Measurements from ENCODE around the gene FHIT.
"Not testable (repeated sequence)": the region's sequence is repeated elsewhere in the genome, so short reads cannot be mapped to it uniquely, and the experiment has no call there.

FHIT gene

GRCh38 chr3:61058836-61059235, 192.4 kb downstream of the FHIT start:
- no peaks in the 10 kb centered on the region for H3K27me3 Mint-ChIP-seq

DNA sequence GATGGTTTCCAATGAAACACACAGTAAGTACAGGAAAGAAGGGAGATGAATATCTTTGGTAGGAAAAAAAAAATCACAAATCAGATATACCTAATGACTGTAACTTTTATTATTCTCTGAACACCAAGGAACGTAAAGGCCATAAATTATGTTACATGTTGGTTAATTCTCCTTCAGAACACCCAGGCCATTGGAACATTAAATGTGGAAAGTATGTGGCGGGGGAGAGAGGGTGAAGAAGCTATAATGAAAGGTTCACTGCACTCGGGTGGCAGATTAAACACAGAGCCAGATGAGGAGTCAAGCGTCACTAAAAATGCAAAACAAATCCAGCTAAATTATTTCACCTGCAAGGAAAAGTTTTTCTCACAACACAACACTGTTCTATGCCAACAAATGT, 193.8 kb downstream of the FHIT start:
- Mint-ChIP-seq H3K4me3 (no peak overlapping the region), H3K27me3 (no peaks in the 10 kb centered on the region), H3K9me3 (no peaks in the 10 kb centered on the region), H3K36me3 (ENCODE audit: low read depth) (no peaks in the 10 kb centered on the region), H3K4me1 (ENCODE audit: low read depth) (no peaks in the 10 kb centered on the region), H3K27ac (no peak overlapping the region)
- DNase-seq: no peak

More at GRCh38 chr3:61058836-61059235, 192.4 kb downstream of the FHIT start:
- DNase-seq: no peak
- Mint-ChIP-seq H3K4me1 (ENCODE audit: low read depth) (no peaks in the 10 kb centered on the region), H3K4me3 (no peak overlapping the region), H3K9me3 (no peaks in the 10 kb centered on the region), H3K27ac (no peak overlapping the region), H3K36me3 (ENCODE audit: low read depth) (no peaks in the 10 kb centered on the region)

DNA sequence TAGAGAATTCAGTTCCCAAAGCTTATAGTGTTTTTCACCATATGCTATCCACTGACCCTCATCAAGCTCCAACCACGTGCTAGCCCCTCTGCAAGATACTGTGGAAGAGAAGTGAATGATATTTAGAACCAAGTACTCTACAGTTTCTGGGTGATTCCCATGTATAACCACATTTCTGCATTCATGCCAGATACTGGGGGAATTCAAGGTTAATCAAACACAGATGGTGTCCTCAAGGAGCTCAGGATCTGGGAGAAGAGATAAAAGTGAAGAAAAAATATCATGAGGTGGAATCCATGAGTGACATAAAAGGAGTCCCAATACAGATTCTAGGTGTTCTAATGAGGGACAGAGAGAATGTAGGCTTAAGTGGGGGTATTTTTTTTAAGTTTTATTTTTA, 195.8 kb downstream of the FHIT start:
- Mint-ChIP-seq H3K27me3 (no peaks in the 10 kb centered on the region), H3K4me3 (no peak overlapping the region)

DNA sequence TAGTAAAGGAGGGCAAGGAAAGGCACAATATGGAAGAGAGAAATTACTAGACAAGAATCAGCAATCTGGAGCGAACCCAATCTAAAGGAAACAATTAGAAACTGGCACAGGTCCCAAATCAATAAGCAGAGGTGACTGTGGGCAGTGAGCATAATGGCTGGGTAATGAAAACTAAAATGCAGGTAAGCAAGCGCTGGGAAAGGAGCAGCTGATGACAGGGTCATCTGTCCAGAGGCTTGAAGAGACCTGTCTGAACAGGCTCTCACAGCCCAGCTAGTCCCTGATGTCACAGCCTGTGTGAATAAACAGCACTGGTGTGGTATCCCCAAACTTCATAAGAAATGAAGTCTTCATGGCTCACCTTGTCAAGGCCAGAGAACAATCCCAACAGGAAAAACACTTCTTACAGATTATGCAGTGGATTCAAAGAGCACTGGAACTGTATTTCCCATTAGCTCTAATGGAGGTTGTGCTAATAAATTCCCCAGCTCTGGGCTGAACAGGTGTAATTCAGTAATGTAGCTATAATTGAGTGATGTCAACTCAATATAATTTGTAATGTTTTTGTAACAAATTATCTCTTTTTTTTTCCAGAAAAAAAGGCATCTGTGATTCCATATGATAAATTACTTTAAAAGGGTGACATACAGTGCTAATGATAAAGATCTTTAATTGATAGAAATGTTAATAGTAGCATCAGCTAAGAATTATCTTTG, 197.3 kb downstream of the FHIT start:
- Mint-ChIP-seq H3K9me3 (peaks cover 4% of the 10 kb centered on the region), H3K27me3 (no peaks in the 10 kb centered on the region), H3K27ac (no peak overlapping the region), H3K4me1 (ENCODE audit: low read depth) (no peaks in the 10 kb centered on the region), H3K4me3 (no peak overlapping the region), H3K36me3 (ENCODE audit: low read depth) (no peaks in the 10 kb centered on the region)
- no peak for DNase-seq

More for the DNA sequence above, 195.8 kb downstream of the FHIT start:
- H3K4me1 Mint-ChIP-seq (ENCODE audit: low read depth): no peaks in the 10 kb centered on the region
- H3K36me3 Mint-ChIP-seq (ENCODE audit: low read depth): no peaks in the 10 kb centered on the region
- H3K27ac Mint-ChIP-seq: no peak overlapping the region
- peaks cover 1% of the 10 kb centered on the region for H3K9me3 Mint-ChIP-seq
- no peak for DNase-seq

DNA sequence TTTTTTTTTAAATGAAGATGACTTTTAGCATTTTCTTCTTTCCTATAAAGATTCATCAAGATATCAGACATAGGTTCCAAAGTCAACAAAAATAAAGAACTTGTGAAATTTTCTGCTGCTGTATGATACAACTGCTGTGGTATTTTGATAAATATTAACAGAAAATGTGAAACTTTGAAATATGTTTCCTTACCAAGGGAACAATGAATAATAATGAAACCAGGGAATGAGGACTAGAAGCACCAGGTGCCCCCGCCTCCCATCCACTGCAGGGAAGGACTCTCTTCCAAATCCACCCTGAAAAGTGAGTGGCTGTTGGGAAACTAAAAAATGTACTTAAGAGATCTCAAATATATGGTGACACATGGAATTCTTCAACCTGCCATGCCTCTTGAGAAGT, 198.4 kb downstream of the FHIT start:
- no peaks in the 10 kb centered on the region for H3K36me3 Mint-ChIP-seq (ENCODE audit: low read depth)
- peaks cover 4% of the 10 kb centered on the region for H3K9me3 Mint-ChIP-seq

DNA sequence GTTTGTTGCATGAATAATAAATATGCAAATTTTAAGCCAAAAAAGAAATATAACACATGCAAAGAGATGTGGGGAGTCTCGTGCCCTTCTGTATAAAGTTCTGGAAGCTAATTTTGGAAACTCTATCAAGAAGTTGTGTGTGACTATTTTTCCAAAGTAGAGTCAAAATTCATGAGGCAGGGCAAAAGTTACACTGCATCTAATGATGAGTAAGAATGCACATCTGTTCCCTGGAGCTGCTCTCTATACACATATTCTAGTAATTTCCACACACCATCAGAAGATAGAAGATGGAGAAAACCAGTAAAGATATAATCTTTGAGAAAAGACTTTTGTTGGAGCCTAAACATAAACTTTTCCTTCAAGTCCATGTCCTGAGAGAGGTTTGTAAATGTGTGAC, 199.6 kb downstream of the FHIT start:
- H3K36me3 Mint-ChIP-seq (ENCODE audit: low read depth): no peaks in the 10 kb centered on the region

More for the DNA sequence above, 198.4 kb downstream of the FHIT start:
- H3K27me3 Mint-ChIP-seq: no peaks in the 10 kb centered on the region
- no peaks in the 10 kb centered on the region for H3K4me1 Mint-ChIP-seq (ENCODE audit: low read depth)
- no peak overlapping the region for H3K4me3 Mint-ChIP-seq
- H3K27ac Mint-ChIP-seq: no peak overlapping the region
- DNase-seq: no peak

DNA sequence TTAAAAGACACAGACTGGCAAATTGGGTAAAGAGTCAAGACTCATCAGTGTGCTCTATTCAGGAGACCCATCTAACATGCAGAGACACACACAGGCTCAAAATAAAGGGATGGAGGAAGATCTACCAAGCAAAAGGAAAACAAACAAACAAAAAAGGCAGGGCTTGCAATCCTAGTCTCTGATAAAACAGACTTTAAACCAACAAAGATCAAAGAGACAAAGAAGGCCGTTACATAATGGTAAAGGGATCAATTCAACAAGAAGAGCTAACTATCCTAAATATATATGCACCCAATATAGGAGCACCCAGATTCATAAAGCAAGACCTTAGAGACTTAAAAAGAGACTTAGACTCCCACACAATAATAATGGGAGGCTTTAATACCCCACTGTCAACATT, 206.1 kb downstream of the FHIT start:
- H3K27ac Mint-ChIP-seq; H3K4me1 Mint-ChIP-seq (ENCODE audit: low read depth); H3K9me3 Mint-ChIP-seq; DNase-seq; H3K4me3 Mint-ChIP-seq; H3K36me3 Mint-ChIP-seq (ENCODE audit: low read depth); H3K27me3 Mint-ChIP-seq: not testable (repeated sequence)

More for the DNA sequence above, 199.6 kb downstream of the FHIT start:
- no peak overlapping the region for H3K4me3 Mint-ChIP-seq
- no peak overlapping the region for H3K27ac Mint-ChIP-seq
- no peak for DNase-seq
- H3K9me3 Mint-ChIP-seq: peaks cover 5% of the 10 kb centered on the region
- no peaks in the 10 kb centered on the region for H3K4me1 Mint-ChIP-seq (ENCODE audit: low read depth)
- no peaks in the 10 kb centered on the region for H3K27me3 Mint-ChIP-seq

DNA sequence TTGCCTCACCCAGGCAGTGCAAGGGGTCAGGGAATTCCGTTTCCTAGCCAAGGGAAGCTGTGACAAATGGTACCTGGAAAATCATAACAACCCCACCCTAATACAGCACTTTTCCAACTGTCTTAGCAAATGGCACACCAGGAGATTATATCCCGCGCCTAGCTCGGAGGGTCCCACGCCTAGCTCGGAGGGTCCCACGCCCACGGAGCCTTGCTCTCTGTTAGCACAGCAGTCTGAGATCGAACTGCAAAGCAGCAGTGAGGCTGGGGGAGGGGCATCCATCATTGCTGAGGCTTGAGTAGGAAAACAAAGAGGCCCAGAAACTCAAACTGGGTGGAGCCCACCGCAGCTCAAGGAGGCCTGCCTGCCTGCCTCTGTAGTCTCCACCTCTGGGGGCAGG, 208.1 kb downstream of the FHIT start:
- H3K27me3 Mint-ChIP-seq: no peaks in the 10 kb centered on the region
- H3K36me3 Mint-ChIP-seq (ENCODE audit: low read depth): peaks cover 2% of the 10 kb centered on the region
- DNase-seq: no peak
- H3K9me3 Mint-ChIP-seq: peaks cover 8% of the 10 kb centered on the region
- H3K4me3 Mint-ChIP-seq: no peak overlapping the region
- no peak overlapping the region for H3K27ac Mint-ChIP-seq
- H3K4me1 Mint-ChIP-seq (ENCODE audit: low read depth): no peaks in the 10 kb centered on the region

GRCh38 chr3:61040618-61041017, 210.6 kb downstream of the FHIT start:
- peaks cover 4% of the 10 kb centered on the region for H3K9me3 Mint-ChIP-seq
- H3K27ac Mint-ChIP-seq: no peak overlapping the region
- H3K36me3 Mint-ChIP-seq (ENCODE audit: low read depth): peaks cover 2% of the 10 kb centered on the region
- no peak for DNase-seq
- H3K4me3 Mint-ChIP-seq: no peak overlapping the region
- H3K4me1 Mint-ChIP-seq (ENCODE audit: low read depth): no peaks in the 10 kb centered on the region
- H3K27me3 Mint-ChIP-seq: no peaks in the 10 kb centered on the region

- no peak overlapping the region for H3K27ac Mint-ChIP-seq
- no peaks in the 10 kb centered on the region for H3K36me3 Mint-ChIP-seq (ENCODE audit: low read depth)
- no peaks in the 10 kb centered on the region for H3K27me3 Mint-ChIP-seq
- H3K4me1 Mint-ChIP-seq (ENCODE audit: low read depth): no peaks in the 10 kb centered on the region
- DNase-seq: no peak
- H3K4me3 Mint-ChIP-seq: no peak overlapping the region
- peaks cover 10% of the 10 kb centered on the region for H3K9me3 Mint-ChIP-seq
Measured at GRCh38 chr3:61035573-61035972, 215.7 kb downstream of the FHIT start.

GRCh38 chr3:61032991-61033390, 218.3 kb downstream of the FHIT start:
- Mint-ChIP-seq H3K27me3 (no peaks in the 10 kb centered on the region), H3K4me1 (ENCODE audit: low read depth) (no peaks in the 10 kb centered on the region), H3K9me3 (peaks cover 6% of the 10 kb centered on the region), H3K36me3 (ENCODE audit: low read depth) (no peaks in the 10 kb centered on the region), H3K4me3 (no peak overlapping the region), H3K27ac (no peak overlapping the region)
- no peak for DNase-seq

GRCh38 chr3:61031503-61031902, 219.7 kb downstream of the FHIT start:
- no peak for DNase-seq
- no peaks in the 10 kb centered on the region for H3K36me3 Mint-ChIP-seq (ENCODE audit: low read depth)
- no peaks in the 10 kb centered on the region for H3K4me1 Mint-ChIP-seq (ENCODE audit: low read depth)
- no peaks in the 10 kb centered on the region for H3K27me3 Mint-ChIP-seq
- no peak overlapping the region for H3K27ac Mint-ChIP-seq
- peaks cover 6% of the 10 kb centered on the region for H3K9me3 Mint-ChIP-seq
- H3K4me3 Mint-ChIP-seq: no peak overlapping the region

- H3K27ac Mint-ChIP-seq: no peak overlapping the region
- H3K36me3 Mint-ChIP-seq (ENCODE audit: low read depth): no peaks in the 10 kb centered on the region
- no peak overlapping the region for H3K4me3 Mint-ChIP-seq
- H3K27me3 Mint-ChIP-seq: no peaks in the 10 kb centered on the region
- H3K4me1 Mint-ChIP-seq (ENCODE audit: low read depth): no peaks in the 10 kb centered on the region
- no peak for DNase-seq
- H3K9me3 Mint-ChIP-seq: peaks cover 6% of the 10 kb centered on the region
Measured at GRCh38 chr3:61030469-61031035, 220.7 kb downstream of the FHIT start.

- no peak for DNase-seq
- Mint-ChIP-seq H3K36me3 (ENCODE audit: low read depth) (no peaks in the 10 kb centered on the region), H3K4me3 (no peak overlapping the region), H3K27me3 (no peaks in the 10 kb centered on the region), H3K27ac (no peak overlapping the region), H3K4me1 (ENCODE audit: low read depth) (no peaks in the 10 kb centered on the region), H3K9me3 (peaks cover 5% of the 10 kb centered on the region)
Measured at GRCh38 chr3:61029194-61029593, 222.1 kb downstream of the FHIT start.

DNA sequence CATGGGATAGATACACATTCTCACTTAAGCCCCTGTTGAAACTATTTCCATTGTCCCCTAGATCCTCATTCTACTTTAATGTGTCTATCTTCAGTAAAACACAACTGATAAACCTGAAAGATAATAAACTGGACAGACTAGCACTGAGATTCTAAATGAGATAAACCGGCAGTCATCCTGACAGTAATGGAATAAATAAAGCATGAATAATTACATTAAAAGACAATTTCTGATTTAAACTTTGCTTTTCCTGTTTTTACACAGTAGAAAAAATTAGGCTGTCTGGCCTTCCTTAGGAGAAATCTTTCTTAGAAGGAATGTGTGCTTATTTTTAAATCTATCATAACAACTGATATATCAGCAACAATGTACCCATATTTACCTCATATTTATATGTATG, 232.4 kb downstream of the FHIT start:
- H3K4me1 Mint-ChIP-seq (ENCODE audit: low read depth): no peaks in the 10 kb centered on the region
- H3K36me3 Mint-ChIP-seq (ENCODE audit: low read depth): peaks cover 2% of the 10 kb centered on the region
- DNase-seq: no peak
- H3K27me3 Mint-ChIP-seq: no peaks in the 10 kb centered on the region
- peaks cover 15% of the 10 kb centered on the region for H3K9me3 Mint-ChIP-seq
- no peak overlapping the region for H3K4me3 Mint-ChIP-seq
- no peak overlapping the region for H3K27ac Mint-ChIP-seq

All from activated T-cell treated with anti-CD3 and anti-CD28 coated beads, Interleukin-2, amount 50 U/mL, for 24 hours (primary cell).